Measurements from ENCODE around the gene FBXW4. TPM values are rescaled to one million over a fixed set of nuclear protein-coding genes. Genes with fewer than 3 reads are reported as not detected.

FBXW4 gene
- total RNA-seq, 1 donor: 41.9 TPM

- no peak for DNase-seq (ENCODE audit: low read depth)
- no peak overlapping the region for H3K4me3 ChIP-seq (ENCODE audit: low read depth, low read length)
- TF ChIP-seq CTCF (IDR thresholded peaks at IDR 0.05; ENCODE audit: insufficient read depth, low read depth, low read length): no peak
These were observed 28.9 kb downstream of the FBXW4 start for GRCh38 chr10:101666083-101666482.

- DNase-seq (ENCODE audit: low read depth): no peak
- TF ChIP-seq CTCF (IDR thresholded peaks at IDR 0.05; ENCODE audit: insufficient read depth, low read depth, low read length): no peak
- no peak overlapping the region for H3K4me3 ChIP-seq (ENCODE audit: low read depth, low read length)
These were observed 31.9 kb downstream of the FBXW4 start for GRCh38 chr10:101663097-101663496.

DNA sequence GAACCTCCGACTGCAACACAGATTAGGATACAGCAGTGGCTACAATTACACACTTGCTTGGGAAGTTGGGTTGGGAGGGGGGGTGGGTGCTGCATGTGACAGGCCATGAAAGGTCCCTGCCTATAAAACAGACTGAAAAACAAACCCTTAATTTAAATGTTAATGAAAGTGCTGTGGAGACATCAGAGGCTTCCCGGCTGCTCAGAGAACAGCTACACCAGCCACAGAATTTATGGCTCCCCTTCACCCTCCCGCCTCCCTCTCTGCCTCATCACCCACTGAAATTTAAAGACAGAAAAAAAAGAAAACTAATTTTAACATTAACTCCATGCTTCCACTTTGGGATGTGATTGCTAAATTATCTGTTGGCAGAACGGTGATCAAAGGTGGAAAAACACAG, 34.7 kb downstream of the FBXW4 start:
- no peak for TF ChIP-seq CTCF (IDR thresholded peaks at IDR 0.05; ENCODE audit: insufficient read depth, low read depth, low read length)
- H3K4me3 ChIP-seq (ENCODE audit: low read depth, low read length): no peak overlapping the region
- DNase-seq (ENCODE audit: low read depth): no peak

DNA sequence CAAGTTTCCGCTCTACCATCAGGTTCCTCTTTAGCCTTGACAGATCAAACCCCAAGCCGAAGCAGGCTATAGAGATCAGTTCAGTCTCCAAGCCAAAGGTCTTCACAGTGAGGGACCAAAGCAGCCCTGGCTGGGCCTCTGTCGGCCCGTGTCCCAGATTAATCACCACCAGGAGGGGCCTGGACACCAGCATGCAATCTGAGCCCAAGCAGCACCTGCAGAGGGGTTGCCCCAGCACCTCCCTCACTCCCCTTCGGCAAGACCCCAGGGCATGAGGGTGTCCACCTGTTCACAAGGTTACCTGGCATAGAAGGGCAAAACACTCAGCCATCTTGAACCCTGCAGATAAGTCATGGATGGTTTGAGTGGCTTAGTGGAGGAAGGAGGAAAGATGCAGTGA, 36.0 kb downstream of the FBXW4 start:
- DNase-seq (ENCODE audit: low read depth): no peak
- no peak overlapping the region for H3K4me3 ChIP-seq (ENCODE audit: low read depth, low read length)
- TF ChIP-seq CTCF (IDR thresholded peaks at IDR 0.05; ENCODE audit: insufficient read depth, low read depth, low read length): no peak

- no peak for DNase-seq (ENCODE audit: low read depth)
- H3K4me3 ChIP-seq (ENCODE audit: low read depth, low read length): no peak overlapping the region
- TF ChIP-seq CTCF (IDR thresholded peaks at IDR 0.05; ENCODE audit: insufficient read depth, low read depth, low read length): no peak
These were observed 38.1 kb downstream of the FBXW4 start for GRCh38 chr10:101656890-101657289.

- H3K4me3 ChIP-seq (ENCODE audit: low read depth, low read length): no peak overlapping the region
- TF ChIP-seq CTCF (IDR thresholded peaks at IDR 0.05; ENCODE audit: insufficient read depth, low read depth, low read length): no peak
- peak; percentile 6 for DNase-seq (ENCODE audit: low read depth)
These were observed 39.4 kb downstream of the FBXW4 start for GRCh38 chr10:101655570-101655969.

DNA sequence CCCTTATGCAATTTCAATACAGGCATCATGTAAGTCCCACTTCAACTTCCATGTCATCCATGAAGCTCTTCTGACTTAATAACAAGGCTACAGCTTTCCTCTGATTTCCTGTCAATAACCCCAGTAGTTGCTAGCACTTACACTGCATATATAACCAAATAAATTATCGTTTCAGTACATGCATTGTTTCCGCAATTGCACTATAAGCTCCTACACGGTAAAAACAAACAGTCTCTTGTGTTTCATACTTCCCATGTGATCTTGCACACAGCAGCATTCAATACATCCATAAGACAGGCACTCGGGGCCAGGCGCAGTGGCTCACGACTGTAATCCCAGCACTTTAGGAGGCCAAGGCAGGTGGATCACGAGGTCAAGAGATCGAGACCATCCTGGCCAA, 41.4 kb downstream of the FBXW4 start:
- no peak for TF ChIP-seq CTCF (IDR thresholded peaks at IDR 0.05; ENCODE audit: insufficient read depth, low read depth, low read length)
- no peak overlapping the region for H3K4me3 ChIP-seq (ENCODE audit: low read depth, low read length)
- no peak for DNase-seq (ENCODE audit: low read depth)
